COLO668 (cell line): ENCODE measurements around the gene CD244.

Source experiments
- DNase-seq: peaks from one replicate; lab custom pipeline; 2025; ENCODE audit not compliant: unreplicated experiment; lab: John Stamatoyannopoulos, UW

Gene CD244

DNA sequence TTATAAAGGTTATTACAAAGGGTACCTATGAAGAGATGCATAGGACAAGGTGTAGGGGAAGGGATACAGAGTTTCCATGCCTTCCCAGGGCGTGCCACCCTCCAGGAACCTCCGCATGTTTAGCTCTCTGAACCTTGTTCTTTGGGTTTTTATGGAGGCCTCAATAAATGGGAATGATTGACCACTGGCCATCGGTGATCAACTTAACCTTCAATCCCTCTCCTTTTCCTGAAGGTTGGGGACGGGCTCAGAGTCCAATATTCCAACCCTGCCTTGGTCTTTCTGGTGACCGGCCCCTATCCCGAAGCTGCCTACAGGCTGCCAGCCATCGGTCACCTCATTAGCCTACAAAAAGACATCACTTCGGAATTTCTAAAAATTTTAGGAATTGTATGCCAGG is 11.7 kb downstream of the CD244 start:
- no peak for DNase-seq

DNA sequence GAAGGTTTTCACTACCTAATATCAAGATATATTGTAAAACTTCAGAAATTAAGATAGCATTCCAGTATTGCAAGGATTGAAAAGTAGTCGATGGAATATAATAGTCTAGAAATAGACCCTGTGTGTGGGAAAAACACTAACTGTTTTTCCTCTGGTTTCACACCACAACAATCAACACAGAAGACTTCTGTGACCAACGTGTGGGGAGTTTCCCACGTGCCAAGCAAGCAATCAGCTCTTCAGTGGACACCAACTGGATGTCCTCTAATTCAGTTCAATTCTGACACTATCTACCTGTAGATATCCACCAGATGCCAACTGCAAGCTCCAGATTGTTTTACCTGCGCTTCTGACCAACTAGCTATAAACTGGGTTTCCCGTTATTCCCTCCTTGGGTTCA is 12.1 kb downstream of the CD244 start:
- no peak for DNase-seq

DNA sequence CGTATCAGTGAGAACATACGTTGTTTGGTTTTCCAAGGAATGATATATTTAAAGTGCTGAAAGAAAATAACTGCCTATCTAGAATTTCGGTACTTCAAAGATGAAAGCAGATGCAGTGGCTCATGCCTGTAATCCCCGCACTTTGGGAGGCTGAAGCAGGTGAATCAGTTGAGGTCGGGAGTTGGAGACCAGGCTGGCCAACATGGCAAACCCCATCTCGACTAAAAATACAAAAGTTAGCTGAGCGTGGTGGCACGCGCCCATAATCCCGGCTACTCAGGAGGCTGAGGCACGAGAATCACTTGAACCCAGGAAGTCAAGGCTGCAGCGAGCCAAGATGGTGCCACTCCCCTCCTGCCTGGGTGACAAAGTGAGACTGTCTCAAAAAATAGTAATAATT is 16.4 kb downstream of the CD244 start:
- no peak for DNase-seq

DNA sequence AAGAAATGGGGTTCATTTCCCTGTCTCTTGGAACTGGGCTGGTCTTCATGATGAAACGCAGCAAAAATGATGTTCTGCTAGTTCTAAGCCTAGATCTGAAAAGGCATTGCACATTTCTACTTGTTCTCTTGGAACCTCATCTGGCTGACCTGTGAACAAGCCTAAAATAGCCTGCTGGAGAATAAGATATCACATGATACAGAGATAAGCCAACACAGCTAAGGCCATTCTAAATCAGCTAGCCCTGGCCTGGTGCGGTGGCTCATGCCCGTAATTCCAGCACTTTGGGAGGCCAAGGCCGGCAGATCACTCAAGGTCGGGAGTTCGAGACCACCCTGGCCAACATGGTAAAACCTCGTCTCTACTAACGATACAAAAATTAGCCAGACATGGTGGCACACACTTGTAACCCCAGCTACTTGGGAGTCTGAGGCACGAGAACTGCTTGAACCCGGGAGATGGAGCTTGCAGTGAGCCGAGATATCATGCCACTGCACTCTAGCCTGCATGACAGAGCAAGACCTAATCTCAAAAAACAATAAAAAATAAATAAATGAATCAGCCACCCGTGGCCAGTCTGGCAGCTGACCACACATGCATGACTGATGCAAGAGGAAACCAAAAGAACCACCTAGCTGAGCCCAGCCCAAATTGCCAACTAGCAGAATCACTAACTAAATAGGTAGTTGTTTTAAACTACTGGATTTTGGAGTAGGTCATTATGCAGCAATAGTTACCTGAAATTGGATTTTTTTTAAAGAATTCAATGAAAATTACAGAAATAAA is 18.0 kb downstream of the CD244 start:
- no peak for DNase-seq

DNA sequence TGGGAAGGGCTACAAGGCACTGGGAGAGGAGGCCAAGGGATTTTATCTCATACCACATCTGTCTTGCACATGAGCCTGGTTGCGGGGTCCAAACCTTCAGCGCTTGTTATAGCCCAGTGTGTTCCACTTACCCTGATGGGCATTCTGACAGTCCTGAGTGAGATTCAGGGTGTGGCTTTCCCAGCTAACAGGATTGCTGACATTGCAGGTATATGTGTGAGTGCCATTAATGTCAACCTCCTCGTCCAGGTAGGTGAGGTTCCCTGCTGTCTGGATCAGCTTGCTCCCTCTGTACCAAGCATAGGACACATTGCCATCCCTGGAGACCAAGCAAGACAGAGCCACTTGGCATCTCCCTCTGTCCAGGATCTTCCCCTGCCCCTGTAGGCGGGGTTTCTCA is 21.6 kb downstream of the CD244 start:
- no peak for DNase-seq

DNA sequence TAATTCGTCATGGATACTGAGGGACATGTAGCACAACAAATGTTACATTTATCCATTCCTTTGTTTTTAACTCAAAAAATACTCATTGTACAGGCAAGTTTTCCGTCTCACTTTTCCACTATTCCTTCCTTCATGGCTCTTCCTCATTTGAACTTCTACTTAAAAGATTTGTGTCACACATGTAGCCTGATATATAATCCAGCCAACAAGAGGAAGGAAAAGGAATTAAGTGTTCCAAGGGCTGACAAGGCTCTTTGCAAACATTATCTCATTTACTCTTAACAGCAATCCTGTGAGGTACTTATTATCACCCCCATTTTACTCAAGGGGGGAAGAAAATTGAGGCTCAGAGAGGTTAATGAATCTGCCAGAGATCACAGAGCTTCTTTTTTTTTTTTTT is 22.9 kb downstream of the CD244 start:
- no peak for DNase-seq

DNA sequence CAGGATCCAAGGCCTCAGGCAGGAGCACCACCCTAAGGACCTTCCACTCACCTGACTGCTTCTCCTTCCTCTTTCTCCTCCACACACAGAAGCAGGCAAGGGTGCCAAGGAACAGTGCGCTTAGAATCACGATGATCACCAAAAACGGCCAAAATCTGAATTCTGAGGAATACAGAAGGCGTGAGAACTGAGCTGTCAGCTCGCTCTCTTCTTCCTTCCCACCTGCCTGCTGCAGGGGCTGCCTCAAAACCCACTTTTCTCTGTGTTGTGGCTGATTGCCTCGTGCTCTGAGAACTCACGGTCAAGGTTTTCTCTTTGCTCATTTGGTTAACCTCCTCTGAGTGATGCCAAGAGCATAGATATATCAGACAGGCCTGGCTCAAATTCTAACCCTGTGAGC is 23.8 kb downstream of the CD244 start:
- no peak for DNase-seq

DNA sequence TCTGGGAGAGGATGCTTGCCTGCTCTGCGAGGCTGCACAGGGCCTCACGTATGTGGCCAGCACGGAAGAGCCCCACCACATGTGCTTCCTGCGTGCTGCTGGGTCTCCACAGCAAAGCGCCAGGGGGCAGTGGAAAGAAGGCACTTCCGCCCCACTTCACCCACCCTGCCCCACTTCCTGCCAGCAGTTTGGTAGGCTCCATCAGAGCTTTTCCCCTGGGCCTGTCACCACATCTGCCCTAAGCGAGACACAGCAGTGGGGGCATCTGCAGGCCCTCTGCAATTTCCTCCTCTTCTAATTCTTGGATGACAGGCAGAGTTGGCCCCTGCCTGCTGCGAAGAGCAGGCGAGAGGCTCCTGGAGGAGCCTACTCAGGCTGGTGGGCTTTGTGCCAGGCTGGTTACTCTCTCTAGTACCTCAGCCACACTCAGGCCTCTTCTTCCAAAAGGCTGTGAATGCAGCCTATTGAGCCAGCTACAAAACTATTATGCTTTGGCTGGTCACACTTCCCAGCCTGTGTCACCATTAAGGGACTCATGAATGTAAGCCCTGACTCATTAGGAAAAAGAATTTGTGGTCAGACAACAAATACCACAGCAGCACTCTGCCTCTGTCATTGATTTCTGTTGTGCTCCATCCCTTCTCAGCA is 25.0 kb downstream of the CD244 start:
- DNase-seq = no peak

DNA sequence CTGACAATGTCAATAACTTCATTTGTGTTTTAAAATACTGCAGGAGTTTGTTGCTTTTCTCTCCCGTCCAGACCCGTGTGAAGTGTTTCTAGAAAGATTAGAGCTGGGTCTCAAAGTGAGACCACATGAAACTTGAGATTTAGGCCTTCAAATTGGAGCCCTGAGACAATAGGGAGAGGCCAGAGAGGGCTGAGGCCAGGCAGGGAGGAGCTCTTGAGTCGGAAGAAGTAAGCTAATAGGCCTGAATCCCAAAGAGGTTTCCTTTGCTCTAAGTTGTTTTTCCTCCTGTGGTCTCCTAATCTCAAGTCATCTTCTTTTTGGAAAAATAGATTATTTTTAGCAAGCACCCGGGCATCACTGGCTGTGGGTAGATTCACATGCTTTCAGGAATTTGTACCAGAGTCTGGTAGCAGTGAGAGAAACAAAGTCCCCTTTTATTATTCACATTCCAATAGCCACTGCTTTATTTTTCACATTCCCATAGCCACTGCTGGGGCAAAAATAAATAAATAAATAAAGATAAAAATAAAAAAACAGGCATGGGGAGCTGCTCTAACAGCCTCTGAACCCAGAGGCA is 25.6 kb downstream of the CD244 start:
- no peak for DNase-seq

DNA sequence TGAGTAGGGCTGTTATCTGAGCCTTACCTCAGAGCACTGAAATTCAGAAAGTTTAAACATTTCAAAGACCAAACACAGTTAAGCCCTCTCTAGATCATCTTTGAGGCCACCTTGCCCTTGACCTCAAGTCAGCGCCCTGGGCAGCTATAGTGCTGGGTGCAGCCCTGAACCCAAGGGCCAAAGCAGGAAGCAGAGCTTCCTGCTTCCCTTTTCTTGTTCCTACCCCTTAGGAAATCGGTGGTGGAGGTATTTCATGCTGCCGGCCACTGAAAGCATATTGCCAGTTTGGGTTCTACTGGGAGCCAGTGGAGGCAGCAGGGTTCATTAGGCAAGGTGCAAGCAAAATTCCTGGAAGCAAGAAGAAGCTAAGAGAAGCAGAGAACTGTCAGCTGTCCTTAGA is 26.1 kb downstream of the CD244 start:
- no peak for DNase-seq

DNA sequence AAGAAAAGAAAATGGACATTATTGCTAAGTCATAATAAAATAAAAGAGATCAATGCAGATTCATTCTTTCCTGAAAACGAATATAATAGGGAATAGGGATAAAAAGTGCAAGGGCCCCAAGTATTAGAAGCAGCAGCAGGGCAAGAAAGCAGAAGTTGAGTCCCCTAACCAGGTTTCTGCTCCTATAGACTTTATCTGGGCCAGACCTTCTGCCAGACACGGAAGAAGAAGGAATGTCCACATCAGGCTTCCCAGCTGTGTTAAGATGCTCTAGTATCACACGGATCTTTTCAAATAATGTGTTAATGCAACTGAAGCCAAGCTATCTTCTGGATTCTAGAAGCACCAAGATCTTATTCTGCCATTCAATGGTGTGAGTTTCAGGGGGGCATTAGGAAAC is 26.9 kb downstream of the CD244 start:
- no peak for DNase-seq

DNA sequence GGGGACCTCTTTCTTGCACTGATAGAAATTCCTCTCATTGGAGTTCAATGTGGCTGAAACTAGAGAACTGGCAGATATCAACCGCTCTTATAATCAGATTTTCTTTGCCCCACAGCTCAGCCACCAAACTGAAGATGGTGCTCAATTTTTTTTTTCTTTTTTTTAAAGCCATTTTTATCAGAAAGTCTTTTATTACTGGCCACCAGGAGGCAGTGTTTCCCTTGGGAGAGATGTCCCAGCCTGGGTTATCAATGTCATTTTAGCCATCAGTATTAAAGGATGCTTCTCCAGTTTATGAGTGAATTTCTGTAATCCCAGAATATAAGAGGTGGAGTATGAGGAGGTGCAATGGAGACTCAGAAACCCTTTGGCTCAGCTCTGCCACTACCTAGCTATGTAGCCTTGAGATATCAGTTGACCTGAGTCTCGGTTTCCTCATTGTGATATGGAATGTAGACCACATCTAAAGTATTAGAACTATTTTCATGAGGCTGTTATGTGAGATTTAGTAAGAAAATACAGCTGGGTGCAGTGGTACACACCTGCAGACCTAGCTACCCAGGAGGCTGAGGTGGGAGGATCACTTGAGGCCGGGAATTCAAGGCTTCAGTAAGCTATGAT is 27.6 kb downstream of the CD244 start:
- peak; percentile 22 for DNase-seq

DNA sequence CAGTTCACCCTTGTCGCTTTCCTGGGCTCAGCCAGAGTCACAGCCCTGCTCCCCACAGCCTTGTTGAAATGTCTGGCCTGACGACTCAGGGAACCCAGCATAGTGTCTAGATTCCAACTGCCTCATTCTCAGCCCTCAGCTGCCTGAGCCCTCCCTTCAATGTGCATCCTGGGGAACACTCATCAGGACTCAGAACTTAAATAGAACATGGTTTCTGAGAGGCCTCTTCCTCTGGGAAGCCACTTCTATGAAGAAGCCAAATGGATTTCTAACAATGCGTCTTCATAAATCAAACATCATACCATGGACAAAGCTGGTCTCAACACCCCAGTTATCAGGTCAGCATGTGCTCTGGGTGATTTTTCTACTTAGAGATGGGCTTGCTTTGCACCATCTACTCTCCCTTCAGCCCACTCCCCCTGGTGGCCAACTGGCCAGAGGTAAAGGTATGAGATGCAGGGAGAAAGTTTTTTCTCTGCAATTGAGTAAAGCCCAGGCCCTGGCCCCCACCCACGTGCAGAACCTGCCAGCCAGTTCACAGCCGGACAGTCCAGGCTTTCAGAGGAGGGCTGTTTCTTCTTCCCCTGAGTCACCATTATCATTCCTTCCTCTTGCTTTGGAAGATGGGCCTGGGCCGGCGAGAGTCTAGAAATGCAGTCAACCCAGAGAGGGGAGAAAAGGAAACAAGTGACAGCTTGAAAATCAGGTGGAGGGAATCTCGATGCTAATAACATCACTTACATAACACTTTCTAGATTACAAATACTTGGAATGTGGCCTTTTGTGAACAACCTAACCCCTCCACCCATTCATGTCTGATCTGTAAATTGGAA is 32.1 kb downstream of the CD244 start:
- peak; percentile 39 for DNase-seq

DNA sequence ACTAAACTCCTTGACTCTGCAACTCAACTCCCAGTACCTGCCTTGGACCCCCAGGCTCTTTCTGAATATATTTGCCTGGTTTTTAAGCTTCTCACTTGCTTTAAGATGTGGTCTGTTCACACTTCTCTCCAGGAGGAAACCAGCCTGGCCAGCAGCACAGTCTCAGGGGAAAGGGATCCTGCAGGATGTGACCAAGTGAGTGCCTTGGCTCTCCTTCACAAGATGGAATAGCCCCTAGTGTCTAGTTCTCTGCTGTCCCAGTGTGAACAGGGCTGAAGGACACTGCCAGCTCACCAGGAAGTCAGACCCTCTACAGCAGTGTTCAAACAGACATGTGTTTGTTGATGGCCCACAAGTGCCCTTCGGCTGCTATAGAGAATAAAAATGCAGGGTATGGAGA is 32.9 kb downstream of the CD244 start:
- DNase-seq = no peak

DNA sequence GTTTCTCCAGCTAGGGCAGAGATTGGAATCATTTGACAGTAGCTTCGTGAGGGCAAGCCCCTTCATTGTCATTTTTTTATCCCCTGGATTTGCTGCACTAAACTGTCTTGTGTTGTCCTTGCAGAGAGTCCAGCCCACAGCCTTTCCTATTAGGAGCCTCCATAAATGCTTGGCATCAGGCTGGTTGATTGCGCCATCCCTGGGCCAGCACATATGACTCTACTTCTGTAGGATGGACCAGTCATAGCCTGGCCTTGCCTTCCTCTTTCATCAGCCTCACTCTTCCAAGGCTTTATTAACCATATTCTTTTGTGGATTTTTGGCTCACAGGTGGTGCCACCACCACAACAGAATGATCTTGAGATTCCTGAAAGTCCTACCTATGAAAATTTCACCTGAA is 35.3 kb downstream of the CD244 start:
- no peak for DNase-seq

DNA sequence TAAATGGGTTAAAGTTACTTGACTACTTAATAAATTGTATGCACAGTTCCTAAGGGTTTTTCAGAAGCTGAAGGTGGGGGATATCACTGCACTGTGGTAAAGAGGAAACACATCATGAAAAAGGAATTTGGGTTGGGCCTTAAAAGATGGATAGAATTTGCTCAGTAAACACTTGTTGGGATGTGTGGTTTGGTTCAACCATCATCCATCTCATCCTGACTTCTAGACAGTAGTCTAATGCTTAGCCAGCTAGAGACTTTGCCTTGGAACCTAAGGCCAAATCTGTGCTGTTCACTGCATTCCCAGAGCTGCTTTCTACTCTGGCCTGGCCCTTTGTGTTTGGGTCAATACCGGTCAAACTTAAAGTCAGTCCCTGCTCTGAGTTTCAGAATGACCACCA is 36.1 kb downstream of the CD244 start:
- DNase-seq = no peak

DNA sequence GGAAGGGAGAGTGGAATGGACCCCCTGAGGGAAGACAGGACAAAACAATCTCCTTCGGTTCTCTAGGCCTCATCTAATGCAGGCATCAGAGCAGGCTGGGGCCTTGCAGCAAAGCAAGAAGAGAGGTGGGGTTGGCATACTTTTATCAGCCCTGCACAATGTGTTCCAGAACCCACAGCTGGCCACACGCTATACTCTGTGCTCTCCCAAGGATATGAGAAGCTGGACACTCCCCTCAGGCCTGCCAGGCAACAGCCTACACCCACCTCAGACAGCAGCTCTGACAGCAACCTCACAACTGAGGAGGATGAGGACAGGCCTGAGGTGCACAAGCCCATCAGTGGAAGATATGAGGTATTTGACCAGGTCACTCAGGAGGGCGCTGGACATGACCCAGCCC is 39.4 kb downstream of the CD244 start:
- DNase-seq = no peak

DNA sequence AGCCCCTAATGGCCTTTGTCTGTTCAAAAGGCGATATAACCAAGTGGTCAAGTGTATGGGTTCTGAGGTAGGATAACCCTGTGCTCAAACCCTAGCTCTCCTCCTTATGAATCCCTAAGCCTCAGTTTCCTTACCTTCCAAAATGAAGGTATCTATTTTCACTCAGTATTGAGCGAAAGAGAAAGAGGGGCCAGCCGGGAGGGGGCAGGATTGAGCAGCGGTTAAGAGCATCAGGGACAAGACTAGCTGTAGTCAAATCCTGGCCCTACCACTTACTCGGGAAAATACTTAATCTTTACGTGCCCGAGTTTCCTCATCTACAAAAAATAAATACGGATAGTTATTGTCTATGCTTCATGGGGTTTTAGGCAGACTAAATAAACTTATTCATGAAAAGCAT is 41.1 kb downstream of the CD244 start:
- no peak for DNase-seq

DNA sequence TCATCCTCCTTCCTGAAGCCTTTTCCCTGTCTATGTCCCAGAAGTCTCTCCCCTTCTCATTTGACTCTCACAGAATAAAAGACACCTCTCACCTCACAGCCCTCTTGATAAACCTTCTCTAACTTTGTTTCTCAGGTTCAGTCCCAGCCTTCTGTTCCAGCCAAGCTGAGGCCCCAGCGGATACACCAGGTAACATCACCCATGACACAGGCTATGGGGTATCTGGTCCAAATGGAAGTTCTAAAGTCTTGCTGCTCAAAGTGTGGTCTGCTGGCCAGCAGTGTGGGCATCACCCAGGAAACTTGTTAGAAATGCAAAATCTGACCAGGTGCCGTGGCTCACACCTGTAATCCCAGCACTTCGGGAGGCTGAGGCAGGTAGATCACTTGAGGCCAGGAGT is 43.5 kb downstream of the CD244 start:
- DNase-seq = no peak

DNA sequence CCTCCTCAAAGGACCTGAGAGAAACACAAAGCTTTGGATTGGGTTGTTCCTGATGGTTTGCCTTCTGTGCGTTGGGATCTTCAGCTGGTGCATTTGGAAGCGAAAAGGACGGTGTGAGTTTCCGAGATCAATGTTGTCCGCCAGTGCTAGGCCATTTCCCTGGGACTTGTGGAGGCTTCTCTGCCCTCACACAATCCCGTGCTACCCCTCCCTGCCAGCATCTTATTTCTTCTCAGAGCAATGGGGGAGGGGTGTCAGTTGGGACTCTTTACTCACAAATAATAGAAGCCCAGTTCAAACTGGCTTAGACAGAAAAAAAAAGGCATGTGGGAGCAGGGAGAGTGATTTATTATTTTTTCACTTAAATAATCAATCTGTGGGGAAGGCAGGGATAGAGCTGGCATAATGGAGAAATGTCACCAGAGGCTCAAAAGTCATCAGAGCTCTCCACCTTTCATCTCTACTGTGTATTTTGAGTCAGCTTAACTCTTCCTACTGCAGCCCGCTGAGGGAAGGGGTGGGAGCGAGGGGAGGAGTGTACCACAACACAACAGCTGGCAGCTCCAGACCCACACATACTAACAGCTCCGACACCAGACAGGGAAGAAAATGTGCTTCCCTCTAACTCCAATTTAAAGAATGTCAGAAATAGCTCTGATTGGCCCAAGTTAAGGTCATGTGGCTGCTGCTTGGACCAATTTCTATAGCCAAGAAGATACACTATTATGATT is 44.3 kb downstream of the CD244 start:
- no peak for DNase-seq

DNA sequence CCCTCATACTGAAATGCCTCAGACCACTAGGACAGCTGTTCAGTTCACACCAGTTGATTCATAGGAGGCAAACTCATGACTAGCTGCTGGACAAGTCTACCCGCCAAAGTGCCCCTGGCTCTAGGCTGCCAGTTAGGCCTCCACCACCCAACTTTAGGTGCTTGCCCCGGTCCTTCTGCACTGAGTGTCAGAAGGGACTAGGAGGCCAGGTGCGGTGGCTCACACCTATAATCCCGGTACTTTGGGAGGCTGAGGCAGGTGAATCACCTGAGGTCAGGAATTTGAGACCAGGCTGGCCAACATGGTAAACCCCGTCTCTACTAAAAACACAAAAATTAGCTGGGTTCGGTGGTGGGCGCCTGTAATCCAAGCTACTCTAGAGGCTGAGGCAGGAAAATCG is 47.8 kb downstream of the CD244 start:
- no peak for DNase-seq
